ENCODE measurements around the gene MC1R. TPM values are rescaled to one million over a fixed set of nuclear protein-coding genes. Genes with fewer than 3 reads are reported as not detected.
A peak's percentile ranks its signal among the peaks of the same experiment; 100 is the strongest.

The MC1R gene
- total RNA-seq, 1 experiment from 2014 or later: 12.2 TPM

DNA sequence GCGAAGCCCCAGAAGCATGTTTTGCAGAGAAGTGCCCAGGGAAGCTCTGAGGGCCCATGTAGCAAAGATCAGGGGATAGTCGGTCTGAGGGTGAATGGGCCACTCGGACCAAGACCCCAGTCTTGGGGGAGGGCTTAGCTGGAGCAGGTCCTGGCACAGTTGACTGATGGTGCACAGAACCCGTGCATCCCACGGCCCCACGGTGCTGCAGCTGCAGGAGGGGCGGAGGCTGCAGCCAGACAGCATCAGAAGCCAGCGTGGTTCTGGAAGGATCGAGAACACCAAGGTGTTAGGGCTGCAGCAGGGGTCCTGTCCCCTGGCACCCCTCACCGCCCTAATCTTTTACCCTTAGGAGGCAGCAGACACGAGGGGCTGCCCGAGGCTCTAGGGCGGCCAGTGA, 6.5 kb upstream of the MC1R start:
- H3K27ac ChIP-seq (ENCODE audit: low read depth, low read length): 0 out of 2 replicates have a peak overlapping the region, but pooled peaks have one; percentile 1
- H3K4me3 ChIP-seq (replicated peaks in 1 of 2; ENCODE audit: low read depth in 1 of 2, low read length in 2 of 2): no peak overlapping the region
- intact Hi-C loops (cut with micrococcal nuclease): no loop called here
- POLR2A ChIA-PET: interaction anchor here (1.4 kb wide), 1 partner anchor 11 kb away, joined by 4 read pairs; the partner anchor contains the start of gene TUBB3
- H3K9me3 ChIP-seq (ENCODE audit: control insufficient read depth in 1 of 2, insufficient read depth in 1 of 2, low read depth in 1 of 2, low read length in 2 of 2): no peaks in the 10 kb centered on the region
- H2AFZ ChIP-seq (ENCODE audit: low read depth, low read length, poor library complexity, severe bottlenecking): no peak overlapping the region
- no peaks in the 10 kb centered on the region for H3K79me2 ChIP-seq (ENCODE audit: insufficient read depth, low read length)
- CTCF ChIA-PET: interaction anchor here (5.7 kb wide), 1 partner anchor 10 kb away, joined by 57 read pairs; the partner anchor contains the start of gene TUBB3
- TF ChIP-seq POLR2AphosphoS5 (IDR thresholded peaks at IDR 0.05; ENCODE audit: low read depth, low read length): peak; percentile 15; the same call in 1 of the 2 replicates
- no peak for TF ChIP-seq ZNF274 (IDR thresholded peaks at IDR 0.05; ENCODE audit: low read depth, low read length)
- peaks cover 13 to 15% of the 10 kb centered on the region in 2 experiments; a peak in 3 of 4 replicates for H3K36me3 ChIP-seq (ENCODE audit: control insufficient read depth in 1 of 2, insufficient read depth in 2 of 2, low read length in 2 of 2)
- ATAC-seq: no peak
- H3K27me3 ChIP-seq (ENCODE audit: insufficient read depth, low read length): no peaks in the 10 kb centered on the region
- no peak overlapping the region for H3K9ac ChIP-seq (ENCODE audit: low read length)
- peaks cover 15 to 25% of the 10 kb centered on the region in 2 experiments; a peak in 3 of 4 replicates for H3K4me1 ChIP-seq (ENCODE audit: control insufficient read depth in 1 of 2, insufficient read depth in 2 of 2, low read length in 2 of 2)
- RAD21 ChIA-PET (ENCODE audit: low non-redundant PET in 1 of 2, low total read pairs in 2 of 2, uncharacterized antibody in 2 of 2, unreplicated experiment in 2 of 2): no interaction called here
- no TSS peak for BruUV-seq (replicated peaks)
- DNase-seq (ENCODE audit: low read depth, low spot score): no peak
- H3K9me2 ChIP-seq (ENCODE audit: insufficient read depth): no peaks in the 10 kb centered on the region
- H3K4me2 ChIP-seq (ENCODE audit: low read length): no peak overlapping the region
- no peaks in the 10 kb centered on the region for H4K20me1 ChIP-seq (ENCODE audit: insufficient read depth)

DNA sequence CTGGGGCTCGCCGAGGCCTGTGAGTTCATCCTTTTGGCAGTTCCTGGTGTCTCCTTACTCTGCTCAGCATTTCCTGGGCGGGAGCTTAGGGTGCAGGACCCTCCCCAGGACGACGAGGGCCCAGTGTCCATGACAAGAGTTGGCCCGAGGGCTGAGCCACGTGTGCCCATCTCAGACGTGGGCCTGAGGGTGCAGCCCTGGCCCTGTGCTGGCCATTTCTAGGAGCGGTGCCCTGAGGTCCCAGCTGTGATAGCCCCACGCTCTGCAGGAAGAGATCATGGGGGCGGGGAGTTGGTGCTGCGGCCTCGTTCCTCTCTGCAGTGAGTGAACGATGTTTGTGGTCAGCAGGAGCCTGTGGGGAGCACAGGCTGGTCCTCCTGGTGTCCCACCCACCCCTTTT, 6.0 kb upstream of the MC1R start:
- H3K9me3 ChIP-seq (ENCODE audit: control insufficient read depth in 1 of 2, insufficient read depth in 1 of 2, low read depth in 1 of 2, low read length in 2 of 2): no peaks in the 10 kb centered on the region
- peaks cover 20 to 29% of the 10 kb centered on the region in 2 experiments for H3K4me1 ChIP-seq (ENCODE audit: control insufficient read depth in 1 of 2, insufficient read depth in 2 of 2, low read length in 2 of 2)
- intact Hi-C loops (cut with micrococcal nuclease): no loop called here
- H3K36me3 ChIP-seq (ENCODE audit: control insufficient read depth in 1 of 2, insufficient read depth in 2 of 2, low read length in 2 of 2): peaks cover 10 to 15% of the 10 kb centered on the region in 2 experiments; a peak in 3 of 4 replicates
- POLR2A ChIA-PET: interaction anchor here (1.4 kb wide), 1 partner anchor 10 kb away, joined by 4 read pairs; the partner anchor contains the start of gene TUBB3
- H4K20me1 ChIP-seq (ENCODE audit: insufficient read depth): no peaks in the 10 kb centered on the region
- no peak overlapping the region for H2AFZ ChIP-seq (ENCODE audit: low read depth, low read length, poor library complexity, severe bottlenecking)
- no peaks in the 10 kb centered on the region for H3K9me2 ChIP-seq (ENCODE audit: insufficient read depth)
- BruUV-seq (replicated peaks): no TSS peak
- H3K4me3 ChIP-seq (replicated peaks in 1 of 2; ENCODE audit: low read depth in 1 of 2, low read length in 2 of 2): no peak overlapping the region
- peak overlapping the region; percentile 17; the same call in 1 of the 2 replicates for H3K27ac ChIP-seq (ENCODE audit: low read depth, low read length)
- DNase-seq (ENCODE audit: low read depth, low spot score): no peak
- no peaks in the 10 kb centered on the region for H3K79me2 ChIP-seq (ENCODE audit: insufficient read depth, low read length)
- ATAC-seq: no peak
- no peaks in the 10 kb centered on the region for H3K27me3 ChIP-seq (ENCODE audit: insufficient read depth, low read length)
- RAD21 ChIA-PET (ENCODE audit: low non-redundant PET in 1 of 2, low total read pairs in 2 of 2, uncharacterized antibody in 2 of 2, unreplicated experiment in 2 of 2): no interaction called here
- no peak overlapping the region for H3K4me2 ChIP-seq (ENCODE audit: low read length)
- no peak overlapping the region for H3K9ac ChIP-seq (ENCODE audit: low read length)
- CTCF ChIA-PET: interaction anchor here (5.7 kb wide), 1 partner anchor 9 kb away, joined by 57 read pairs; the partner anchor contains the start of gene TUBB3
- TF ChIP-seq CBX3 (IDR thresholded peaks at IDR 0.05; ENCODE audit: low read depth) (no peak), CEBPB (IDR thresholded peaks at IDR 0.05; ENCODE audit: low read depth) (no peak), ZNF274 (IDR thresholded peaks at IDR 0.05; ENCODE audit: low read depth, low read length) (no peak), ELF1 (IDR thresholded peaks at IDR 0.05; ENCODE audit: borderline replicate concordance, low read depth) (no peak), TCF7L2 (IDR thresholded peaks at IDR 0.05; ENCODE audit: borderline replicate concordance, extremely low read depth, insufficient read depth, insufficient read length) (no peak), RAD21 (IDR thresholded peaks at IDR 0.05; ENCODE audit: low read depth) (no peak), YY1 (IDR thresholded peaks at IDR 0.05; ENCODE audit: extremely low read depth, insufficient replicate concordance, low read depth, low read length) (no peak), SIN3A (IDR thresholded peaks at IDR 0.05; ENCODE audit: low read depth) (no peak), POLR2A (IDR thresholded peaks at IDR 0.05; ENCODE audit: borderline replicate concordance, extremely low read depth, insufficient read depth, insufficient read length) (no peak), EZH2phosphoT487 (IDR thresholded peaks at IDR 0.05; ENCODE audit: borderline replicate concordance) (no peak)
- TF ChIP-seq, protein P1, sequence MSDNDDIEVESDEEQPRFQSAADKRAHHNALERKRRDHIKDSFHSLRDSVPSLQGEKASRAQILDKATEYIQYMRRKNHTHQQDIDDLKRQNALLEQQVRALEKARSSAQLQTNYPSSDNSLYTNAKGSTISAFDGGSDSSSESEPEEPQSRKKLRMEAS (IDR thresholded peaks at IDR 0.05): no peak
- TF ChIP-seq, protein P2, sequence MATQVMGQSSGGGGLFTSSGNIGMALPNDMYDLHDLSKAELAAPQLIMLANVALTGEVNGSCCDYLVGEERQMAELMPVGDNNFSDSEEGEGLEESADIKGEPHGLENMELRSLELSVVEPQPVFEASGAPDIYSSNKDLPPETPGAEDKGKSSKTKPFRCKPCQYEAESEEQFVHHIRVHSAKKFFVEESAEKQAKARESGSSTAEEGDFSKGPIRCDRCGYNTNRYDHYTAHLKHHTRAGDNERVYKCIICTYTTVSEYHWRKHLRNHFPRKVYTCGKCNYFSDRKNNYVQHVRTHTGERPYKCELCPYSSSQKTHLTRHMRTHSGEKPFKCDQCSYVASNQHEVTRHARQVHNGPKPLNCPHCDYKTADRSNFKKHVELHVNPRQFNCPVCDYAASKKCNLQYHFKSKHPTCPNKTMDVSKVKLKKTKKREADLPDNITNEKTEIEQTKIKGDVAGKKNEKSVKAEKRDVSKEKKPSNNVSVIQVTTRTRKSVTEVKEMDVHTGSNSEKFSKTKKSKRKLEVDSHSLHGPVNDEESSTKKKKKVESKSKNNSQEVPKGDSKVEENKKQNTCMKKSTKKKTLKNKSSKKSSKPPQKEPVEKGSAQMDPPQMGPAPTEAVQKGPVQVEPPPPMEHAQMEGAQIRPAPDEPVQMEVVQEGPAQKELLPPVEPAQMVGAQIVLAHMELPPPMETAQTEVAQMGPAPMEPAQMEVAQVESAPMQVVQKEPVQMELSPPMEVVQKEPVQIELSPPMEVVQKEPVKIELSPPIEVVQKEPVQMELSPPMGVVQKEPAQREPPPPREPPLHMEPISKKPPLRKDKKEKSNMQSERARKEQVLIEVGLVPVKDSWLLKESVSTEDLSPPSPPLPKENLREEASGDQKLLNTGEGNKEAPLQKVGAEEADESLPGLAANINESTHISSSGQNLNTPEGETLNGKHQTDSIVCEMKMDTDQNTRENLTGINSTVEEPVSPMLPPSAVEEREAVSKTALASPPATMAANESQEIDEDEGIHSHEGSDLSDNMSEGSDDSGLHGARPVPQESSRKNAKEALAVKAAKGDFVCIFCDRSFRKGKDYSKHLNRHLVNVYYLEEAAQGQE (IDR thresholded peaks at IDR 0.05; ENCODE audit: low read depth): no peak
- TF ChIP-seq, protein P3, sequence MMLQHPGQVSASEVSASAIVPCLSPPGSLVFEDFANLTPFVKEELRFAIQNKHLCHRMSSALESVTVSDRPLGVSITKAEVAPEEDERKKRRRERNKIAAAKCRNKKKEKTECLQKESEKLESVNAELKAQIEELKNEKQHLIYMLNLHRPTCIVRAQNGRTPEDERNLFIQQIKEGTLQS (IDR thresholded peaks at IDR 0.05): no peak
